ENCODE measurements around the gene GEMIN8.

GEMIN8 gene, protein sequence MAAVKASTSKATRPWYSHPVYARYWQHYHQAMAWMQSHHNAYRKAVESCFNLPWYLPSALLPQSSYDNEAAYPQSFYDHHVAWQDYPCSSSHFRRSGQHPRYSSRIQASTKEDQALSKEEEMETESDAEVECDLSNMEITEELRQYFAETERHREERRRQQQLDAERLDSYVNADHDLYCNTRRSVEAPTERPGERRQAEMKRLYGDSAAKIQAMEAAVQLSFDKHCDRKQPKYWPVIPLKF

DNA sequence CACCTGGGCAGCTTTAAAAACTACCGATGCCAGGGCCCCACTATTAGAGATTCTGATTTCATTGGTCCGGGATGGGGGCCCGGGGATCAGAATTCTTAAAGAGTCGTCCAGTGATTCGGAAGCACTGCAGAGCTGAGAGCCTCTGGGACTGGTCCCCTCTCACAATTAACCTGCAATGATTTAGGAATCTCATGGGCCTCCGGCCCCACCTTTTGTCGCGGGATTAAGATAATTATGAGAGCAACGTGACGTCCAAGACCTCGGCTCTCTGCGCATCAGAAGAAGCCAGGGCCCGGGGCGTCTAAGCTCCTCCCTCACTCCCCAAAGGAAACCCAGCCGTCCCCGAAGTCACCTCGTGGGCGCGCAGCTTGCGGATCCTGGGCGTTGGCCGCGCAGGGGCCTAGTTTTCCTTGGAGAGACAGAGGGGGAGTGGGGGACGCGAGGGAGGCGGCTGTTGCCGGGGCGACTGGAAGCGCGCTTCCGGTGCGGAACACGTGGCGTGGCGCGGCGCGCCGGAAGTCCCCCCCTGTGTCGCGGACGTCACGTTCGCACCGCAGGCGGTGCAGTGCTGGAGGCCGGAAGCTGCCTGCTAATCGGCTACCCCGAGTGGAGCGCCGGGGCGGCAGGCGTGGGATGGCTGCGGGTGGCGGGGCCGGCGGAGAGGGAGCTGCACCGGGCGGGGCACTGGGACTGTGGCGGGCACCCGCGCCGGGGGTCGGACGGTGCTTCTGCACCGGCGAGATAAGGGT is at the start of gene GEMIN8:
TSS of gene GEMIN8 (minus strand) at position 468 of the 749 bp plus-strand sequence. CDS start 8,414 bp downstream, outside the sequence.
- DNase-seq = peak; percentile 71

DNA sequence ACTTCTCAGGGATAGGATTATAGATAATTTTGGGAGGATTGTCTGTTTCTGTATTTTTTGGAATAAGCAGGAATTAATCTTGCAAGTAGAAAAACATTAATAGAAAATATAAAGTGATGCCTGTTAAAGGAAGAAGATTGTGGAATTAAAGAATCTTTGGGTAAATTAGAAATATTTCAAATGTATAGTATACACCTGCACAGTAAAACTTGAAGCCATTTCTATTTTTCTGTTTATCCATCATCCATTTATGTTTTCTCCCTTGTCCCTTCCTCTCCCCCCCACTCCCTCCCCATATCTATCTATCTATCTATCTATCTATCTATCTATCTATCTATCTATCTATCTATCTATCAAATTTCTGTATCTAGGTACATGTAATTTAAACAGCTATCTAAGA is 46.9 kb upstream of the GEMIN8 start:
- no peak for DNase-seq

DNA sequence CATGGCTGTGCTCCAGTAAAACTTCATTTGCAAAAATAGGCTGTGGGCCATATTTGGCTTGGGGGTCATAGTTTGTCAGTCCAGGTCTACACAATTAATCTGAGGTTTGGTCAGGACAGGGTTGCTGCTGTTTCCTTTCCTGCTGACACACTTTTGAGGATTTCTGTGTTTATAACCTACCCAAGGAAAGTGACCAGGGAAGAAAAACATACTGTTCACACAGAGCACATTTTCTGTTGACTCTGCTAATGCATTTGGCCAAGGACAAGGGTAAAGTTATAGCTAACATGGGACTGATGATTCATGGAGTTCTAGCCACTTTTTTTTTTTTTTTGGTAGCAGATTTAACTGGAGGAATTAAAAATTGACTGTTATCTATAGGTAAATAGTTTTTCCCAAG is 43.9 kb upstream of the GEMIN8 start:
- DNase-seq = no peak

DNA sequence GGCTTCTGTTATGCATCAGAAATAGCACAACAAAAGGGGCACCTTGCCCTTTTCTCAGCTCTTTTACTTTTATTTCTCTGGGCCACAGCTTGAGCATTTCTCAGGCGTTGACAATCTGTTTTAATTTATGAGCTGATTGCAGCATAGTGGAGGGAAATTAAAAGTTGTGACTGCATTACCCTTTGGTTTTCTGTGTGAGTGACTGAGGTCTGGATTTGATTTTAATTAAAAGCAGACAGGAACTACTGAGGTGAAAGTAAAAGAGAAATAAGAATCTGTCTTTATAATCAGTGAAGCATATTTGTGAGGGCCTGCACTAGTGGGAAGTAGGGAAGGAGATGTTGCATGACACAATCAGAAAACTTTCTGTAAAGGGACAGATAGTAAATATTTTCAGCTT is 43.4 kb upstream of the GEMIN8 start:
- DNase-seq = no peak

DNA sequence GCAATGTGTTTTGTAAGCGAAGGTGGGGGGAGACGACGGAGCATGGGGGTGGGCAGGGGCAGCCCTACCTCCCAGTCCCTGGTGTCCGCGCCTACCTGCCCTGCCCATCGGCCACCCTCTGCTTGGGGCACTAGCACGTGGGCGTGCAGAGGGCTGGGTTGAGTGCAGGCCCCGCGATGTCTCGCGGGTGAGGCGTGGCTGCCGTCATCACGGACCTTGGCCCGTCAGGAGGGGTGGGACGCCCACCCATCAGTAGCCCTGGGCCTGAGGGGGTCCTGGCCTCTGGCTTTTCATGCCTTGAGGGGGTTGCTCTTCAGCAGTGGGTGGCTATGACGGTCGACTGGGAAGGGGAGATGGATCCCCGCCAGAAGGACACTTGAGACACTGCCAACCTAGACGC is 36.1 kb upstream of the GEMIN8 start:
- no peak for DNase-seq

DNA sequence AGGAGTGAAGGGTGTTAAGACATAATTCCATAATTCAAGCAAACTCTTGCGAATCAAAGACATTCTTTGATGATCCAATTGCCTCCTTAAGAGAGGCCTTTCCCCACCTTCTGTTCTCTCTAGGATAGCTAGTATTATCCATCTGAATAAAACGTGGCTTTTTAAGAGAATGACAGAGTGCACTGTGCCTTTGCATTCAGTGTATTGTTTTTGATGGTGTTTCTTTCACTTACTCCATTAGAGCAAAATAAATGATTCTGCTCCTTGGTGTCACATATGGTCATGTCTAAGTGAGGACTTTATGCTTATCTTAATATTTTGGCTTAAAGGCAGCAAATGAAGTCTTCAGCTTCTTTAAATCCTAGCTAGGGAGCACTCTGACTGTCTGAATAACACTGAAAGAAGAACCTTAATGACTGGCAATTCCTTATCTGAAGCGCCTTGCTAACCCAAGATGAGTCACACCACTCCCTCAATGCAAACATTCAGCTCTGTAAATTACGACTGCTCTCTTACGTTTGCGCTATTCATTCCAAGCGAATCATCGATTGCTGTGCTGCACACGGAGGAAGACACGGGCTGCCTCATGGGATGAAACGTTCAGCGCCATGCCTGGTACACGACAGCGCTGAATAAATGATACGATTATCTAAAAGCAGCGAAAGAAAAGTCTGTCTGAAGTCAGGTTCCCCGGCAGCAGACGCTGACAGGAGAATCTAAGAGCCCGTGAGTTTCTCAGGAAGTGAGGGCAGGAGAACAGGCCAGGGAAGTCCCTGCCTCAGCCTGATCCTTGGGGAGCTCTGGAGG is 35.1 kb upstream of the GEMIN8 start:
- DNase-seq = no peak

DNA sequence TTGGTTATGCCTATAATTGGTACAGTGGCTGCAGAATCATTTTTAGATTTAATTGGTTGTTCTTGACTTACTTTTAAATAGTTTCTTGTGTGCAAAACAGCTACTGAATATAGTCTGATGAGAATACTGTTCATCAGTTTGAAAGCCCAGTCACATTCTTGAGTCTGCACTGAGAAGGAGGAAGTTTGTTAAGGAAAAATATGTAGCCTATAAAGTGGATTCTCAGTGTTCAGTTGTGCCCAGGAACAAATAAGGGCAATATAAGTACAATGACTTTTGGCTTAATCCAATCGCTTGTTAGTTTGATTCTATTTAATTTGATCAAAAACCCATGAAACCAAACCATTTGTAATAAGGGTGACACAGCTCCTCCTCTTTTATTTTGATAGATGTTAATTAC is 32.8 kb upstream of the GEMIN8 start:
- no peak for DNase-seq

DNA sequence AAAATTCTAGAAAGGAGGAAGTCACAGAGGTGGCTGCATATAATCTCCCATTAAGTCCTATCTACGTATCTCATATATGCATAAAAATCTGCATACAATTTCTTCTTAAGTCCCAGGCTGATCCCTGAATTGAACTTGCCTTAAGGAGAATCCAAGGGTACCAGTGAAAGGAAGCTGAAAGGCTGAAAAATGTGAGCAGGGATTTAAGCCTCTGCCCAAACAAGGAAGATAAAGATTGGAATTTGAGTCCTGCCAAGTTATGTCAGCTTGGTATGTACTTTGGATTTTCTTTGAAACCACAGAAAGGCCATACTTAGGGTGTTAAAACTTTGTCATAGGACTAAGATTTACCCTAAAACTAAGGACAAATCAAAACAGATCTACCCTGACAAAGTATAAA is 26.5 kb upstream of the GEMIN8 start:
- no peak for DNase-seq

DNA sequence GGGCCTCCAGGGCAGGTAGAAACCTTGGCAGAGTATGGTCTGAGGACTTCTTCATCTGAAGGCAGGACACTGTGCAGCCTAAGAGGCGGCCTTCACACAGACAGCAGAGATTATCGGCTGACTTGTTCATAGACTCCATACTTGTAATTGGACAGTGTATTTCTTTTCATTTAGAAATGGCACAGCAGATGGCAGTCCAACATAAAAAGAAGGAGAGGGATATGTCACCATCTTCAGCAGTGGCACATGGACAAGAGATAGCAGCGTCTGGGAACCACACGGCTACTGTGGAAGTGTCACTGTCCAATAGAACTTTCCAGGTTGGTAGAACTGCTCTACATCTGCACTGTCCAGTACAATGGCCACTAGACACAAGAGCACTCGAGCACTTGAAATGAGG is 21.7 kb upstream of the GEMIN8 start:
- no peak for DNase-seq

DNA sequence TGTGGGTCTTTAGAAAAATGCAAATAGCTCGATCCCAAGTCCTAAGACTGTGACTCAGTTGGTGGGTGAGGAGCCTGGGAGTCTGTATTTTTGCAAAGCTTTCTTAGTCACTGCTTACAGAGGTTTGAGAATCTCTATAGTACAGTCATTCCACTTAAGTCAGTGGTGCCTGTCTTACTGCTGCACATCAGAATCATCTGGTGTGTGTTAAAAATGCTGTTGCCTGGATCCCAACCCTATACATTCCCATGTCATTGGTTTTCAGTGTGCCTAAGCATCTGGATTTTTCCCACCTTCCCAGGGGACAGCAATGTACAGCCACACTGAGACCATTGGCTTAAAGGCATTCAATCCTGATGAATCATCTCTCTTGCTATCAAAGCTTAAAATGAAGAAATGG is 21.0 kb upstream of the GEMIN8 start:
- no peak for DNase-seq

DNA sequence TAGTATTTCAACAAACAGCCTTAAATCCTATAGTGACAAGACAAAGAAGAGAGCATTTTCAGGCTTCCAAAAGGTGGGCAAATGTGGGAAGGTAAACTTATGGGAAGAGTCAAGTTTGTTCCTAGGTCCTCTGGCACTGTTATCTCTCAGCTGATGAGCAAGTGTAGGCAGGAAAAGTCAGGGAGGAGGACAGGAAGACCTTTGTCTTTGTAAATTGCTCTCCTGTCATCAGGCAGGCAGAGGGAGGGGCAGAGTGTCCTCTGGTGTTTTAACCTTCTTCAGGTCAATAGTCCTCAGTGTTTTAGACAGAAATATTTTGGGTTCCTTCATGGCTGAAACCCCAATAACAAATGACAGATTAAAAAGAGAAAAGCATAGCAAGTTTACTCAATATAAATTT is 13.5 kb upstream of the GEMIN8 start:
- no peak for DNase-seq

DNA sequence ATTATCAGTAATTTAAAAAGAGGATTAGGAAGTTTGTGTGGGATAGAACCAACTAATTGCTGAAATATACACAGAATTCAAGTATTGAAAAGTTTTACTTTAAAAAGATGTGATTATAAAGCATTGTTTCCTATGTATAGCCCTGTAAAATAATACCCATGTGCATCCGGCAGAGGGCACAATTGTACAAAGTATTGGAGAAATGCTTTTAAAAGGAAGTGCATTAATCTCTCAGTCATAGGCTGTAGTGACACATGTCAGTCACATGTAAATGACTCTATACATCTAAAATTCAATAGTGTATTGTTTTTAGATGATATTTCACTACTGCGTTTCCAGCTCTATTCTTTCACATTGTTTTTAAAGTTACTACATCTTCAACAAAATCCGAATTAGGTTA is 9.7 kb upstream of the GEMIN8 start:
- peak; percentile 46 for DNase-seq

DNA sequence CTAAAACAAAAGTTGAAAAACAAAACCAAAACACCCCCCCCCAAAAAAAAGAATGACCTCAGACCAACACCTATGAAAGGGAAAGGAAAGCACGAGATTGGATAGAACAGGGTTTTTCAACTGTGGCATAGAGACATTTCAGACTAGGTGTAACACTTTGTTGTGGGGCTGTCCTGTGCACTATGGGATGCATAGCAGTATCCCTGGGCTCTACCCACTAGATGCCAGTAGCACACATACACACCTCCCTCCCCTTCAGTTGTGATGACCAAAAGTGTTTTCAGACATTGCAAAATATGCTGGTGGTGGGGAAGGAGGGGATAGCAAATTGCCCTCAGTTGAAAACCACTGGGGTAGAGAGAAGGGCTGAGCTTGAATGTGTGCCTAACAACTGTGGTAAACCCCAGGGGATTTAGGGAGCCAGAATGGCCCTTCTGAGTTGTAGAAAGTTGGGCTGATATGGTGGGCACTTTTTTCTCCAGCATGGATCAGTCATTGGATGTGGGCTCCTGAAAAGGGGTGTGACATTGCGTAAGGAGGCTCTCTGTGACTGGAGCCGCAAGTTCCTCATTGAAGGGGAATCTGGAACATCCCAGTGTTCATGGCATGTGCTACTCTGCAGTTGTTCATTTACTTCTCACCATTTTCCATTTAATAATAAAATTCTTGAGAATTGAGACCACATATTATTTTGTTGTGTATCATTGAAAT is 8.8 kb upstream of the GEMIN8 start:
- DNase-seq = no peak

DNA sequence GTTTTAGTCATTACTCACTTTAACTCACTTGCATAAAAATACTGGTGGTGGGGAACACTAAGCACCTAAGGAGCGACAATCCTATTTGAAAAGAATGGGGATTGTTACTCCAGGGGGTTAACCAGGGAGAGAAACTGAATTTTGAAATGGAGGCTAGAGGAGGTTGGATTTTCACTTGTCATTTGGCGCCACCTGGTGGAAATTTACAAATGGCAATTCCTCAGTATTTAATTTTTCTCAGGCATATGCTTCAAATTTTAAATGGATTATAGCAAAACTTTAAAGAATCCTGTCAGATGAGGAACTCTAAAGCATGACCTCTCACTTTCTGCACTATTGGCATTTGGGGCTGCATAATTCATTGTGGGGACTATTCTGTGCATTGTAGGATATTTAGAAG is 2.7 kb upstream of the GEMIN8 start:
- DNase-seq = peak; percentile 38

DNA sequence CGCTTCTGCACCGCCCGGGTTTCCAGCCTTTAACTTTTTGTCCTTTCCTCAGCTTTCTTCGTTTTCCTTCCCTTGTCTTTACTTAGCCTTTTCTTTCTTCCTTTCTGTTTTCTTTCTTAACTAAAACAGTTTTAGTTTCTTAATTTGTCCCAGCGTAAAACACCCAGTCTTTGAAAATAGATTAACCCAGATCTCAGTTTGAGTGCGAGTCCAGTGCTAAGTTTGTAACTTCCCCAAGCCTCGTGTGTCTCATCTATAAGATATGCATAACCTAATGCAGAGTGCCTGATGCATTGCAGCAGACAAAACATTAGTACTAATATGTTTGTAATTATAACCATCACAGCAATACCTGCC is 460 bp upstream of the GEMIN8 start:
- DNase-seq = peak; percentile 23

DNA sequence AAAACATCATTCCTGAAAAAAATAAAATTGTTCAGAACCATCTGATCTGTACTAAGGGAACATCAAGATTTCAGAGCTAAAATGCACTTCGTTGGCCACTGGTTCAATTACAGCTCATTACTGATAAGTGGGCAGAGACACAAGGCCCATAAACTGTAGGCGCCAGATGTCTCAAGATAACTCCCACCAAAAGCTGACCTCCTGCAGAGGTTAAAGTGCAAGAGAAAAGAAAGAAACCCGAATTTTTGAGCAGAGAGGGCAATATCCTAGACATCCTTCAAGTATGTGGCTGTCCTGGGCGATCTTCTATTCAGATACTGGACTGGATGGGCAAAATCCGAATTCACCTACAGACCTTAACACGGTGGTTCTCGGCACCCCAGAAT is 660 bp downstream of the GEMIN8 start:
- no peak for DNase-seq

DNA sequence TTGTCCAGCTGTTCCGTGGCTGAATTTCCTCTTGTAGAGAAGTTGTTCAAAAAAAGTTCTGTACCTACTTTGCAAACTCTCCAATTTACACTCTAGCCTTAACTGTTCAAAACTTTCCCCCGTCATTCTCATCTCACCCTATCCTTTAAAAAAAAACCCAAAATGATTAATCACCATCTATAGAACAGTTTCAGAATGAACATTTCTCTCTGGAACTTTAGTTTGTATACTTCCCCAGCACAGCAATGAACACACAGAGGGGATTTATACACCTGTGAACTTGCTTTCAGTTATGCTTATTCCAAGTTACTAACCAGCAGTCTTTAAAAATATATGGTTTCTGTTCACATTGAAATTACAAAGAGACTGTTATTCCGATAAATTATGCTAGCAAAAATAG is 1.2 kb downstream of the GEMIN8 start:
- no peak for DNase-seq

DNA sequence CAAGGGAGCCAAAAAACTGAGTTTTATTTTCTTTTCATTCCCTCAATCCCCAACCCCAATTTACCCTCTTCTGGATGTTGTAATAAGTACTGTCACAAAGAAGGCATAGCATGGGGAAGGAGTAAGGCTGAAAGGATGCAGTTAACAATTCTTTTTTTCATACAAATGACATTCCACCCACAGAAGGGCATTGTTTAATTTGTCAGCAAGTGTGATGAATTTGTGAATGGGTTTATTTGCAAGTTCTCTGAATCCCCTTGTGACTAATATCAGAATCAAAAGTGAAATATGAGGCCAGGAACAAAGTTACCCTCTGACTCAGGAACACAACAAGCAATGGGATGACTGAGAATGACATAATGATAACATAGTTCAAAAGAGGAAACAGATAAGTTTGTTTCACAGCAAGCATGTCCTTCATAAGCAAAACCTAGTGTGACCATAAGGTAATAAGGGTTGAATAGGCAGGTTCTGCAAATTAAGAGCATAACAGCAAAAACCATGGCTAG is 2.1 kb downstream of the GEMIN8 start:
- DNase-seq = no peak

DNA sequence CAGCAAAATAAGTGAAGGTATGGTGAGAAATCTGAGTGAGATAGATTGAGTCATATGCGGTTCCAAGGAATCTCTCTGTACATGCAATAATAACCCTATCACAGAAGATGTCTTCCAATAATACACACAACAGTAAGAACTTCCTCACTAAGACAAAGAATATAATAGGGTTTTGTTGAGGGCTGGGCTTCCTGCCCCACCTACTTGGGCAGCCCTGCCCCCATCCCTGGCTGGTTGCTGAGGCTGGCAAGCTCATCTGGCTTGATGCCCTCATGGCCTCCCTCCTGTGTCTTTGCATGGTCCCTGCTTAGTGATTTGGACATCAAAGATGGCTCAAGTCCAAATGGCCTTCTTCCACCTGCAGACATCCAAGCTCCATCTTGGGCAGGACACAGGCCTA is 2.7 kb downstream of the GEMIN8 start:
- DNase-seq = no peak

DNA sequence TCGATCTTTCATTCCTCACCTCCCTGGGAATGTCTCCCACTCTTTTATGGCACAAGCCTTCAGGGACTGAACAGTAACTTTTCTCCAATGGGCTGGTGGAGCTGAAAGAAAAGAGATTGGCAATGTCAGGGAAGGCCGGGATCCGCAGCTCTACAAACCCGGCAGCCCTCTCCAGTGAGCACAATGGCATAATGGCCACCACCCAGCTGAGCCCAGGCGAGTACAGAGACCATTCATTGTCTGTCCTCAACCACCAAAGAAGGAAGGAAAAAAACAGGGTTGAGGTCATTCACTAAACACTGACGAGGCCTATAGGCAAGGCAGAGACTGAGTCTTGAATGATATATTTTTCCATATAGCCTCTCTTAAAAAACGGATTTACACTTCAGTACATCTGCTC is 3.6 kb downstream of the GEMIN8 start:
- no peak for DNase-seq

DNA sequence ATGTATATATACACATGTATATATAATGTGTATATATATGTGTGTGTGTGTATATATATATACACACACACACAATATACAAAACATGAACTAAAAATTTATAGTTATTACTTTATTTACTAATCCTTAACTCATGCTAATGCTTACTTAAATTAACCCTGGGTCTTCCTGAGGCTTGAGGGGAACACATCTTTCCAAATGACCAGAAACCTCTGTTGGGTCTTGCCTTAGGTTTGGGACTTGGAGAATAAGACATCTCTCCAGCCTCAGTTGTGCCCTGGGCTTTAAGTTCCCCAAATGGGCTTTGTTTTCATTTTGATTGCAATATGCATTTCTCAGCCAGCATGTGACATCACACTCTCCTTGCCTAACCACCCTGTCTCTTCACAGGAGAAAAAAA is 7.7 kb downstream of the GEMIN8 start:
- DNase-seq = no peak

DNA sequence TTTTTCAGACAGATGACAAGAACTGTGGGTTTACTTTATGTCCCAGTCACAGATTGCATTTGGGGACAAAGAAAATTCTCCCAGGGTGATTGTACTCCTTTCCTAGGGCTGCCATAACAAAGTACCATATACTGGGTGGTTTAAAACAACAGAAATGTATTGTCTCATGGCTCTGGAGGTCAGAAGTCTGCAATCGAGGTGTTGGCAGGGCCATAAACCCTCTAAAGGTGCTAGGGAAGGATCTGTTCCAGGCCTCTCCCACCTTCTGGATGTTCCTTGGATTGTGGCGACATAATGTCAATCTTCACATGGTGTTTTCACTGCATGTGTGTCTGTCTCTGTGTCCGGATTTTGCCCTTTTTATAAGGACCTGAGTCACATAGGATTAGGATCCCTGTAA is 12.3 kb downstream of the GEMIN8 start:
- DNase-seq = no peak

DNA sequence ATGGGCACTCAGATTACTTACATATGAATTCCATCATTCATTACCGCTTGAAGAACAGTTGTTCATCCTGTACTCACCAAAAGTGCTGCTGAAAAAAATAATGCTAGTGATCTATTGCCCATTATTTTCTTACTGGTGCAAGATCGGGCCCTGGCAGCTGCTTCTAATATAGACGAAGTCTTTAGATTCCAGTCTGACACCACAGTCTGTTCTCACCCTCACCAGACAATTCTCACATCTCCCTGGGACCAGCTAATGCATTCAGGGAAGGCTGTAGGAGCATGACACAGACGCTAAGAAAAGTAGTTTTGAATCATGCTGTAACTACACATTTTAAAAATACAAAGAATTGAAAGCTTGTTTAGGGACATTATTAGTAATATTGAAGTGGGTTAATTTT is 13.8 kb downstream of the GEMIN8 start:
- DNase-seq = no peak
